HEK293T (cell line): ENCODE data around the gene ADGRD1.

ENCODE experiments used
- L3MBTL2 ChIP-seq: fragments of 450-650 bp; conservative IDR thresholded peaks from 2 replicates; pipeline ENCODE4 v1.6.1; 2016; ENCODE audit warnings: mild to moderate bottlenecking
- TARDBP ChIP-seq: fragments of 450-650 bp; IDR thresholded peaks from 2 replicates; pipeline ENCODE4 v1.6.1; 2016

GRCh38 chr12:130982565-130983225 is 29.0 kb downstream of the ADGRD1 start:
- TF ChIP-seq TARDBP, result no peak
- no peak for TF ChIP-seq L3MBTL2
